ENCODE measurements around the gene WNT1. TPM values are rescaled to one million over a fixed set of nuclear protein-coding genes. Genes with fewer than 3 reads are reported as not detected.

The WNT1 gene
- total and polyA plus RNA-seq, 9 of the 15 experiments (the other 6 are each of a cell fraction or from before 2014, with no cell fraction given) = not detected

- DNase-seq (ENCODE audit: extremely low read depth in 1 of 4, low spot score in 3 of 4) = peak; percentile 78 to 87 (median 84)
- TSS peak; percentile 33 for BruUV-seq (replicated peaks)
- peaks cover 10% of the 10 kb centered on the region; the same call in 1 of the 2 replicates for H4K20me1 ChIP-seq (replicated peaks; ENCODE audit: control insufficient read depth, insufficient read depth, low read length)
- intact Hi-C loops (cut with micrococcal nuclease) = loop anchor here (1.0 to 2.0 kb wide), 2 partner anchors 58 to 83 kb away; no protein-coding TSS in a partner anchor
- H3K4me3 ChIP-seq = no peak overlapping the region
- no peak overlapping the region for H3K9ac ChIP-seq (ENCODE audit: insufficient read depth in 1 of 2, low read depth in 2 of 2, low read length in 2 of 2)
- no peak overlapping the region for H2AFZ ChIP-seq (ENCODE audit: low read depth, low read length)
- FAIRE-seq = peak; percentile 93
- CTCF ChIA-PET (ENCODE audit: low intra/inter-chr PET ratio) = interaction anchor here (0.5 to 3.3 kb wide), 3 partner anchors 35 to 82 kb away, joined by 3 to 29 read pairs (median 3); no protein-coding TSS in a partner anchor
- no peak overlapping the region for H3K27ac ChIP-seq (ENCODE audit: extremely low read depth, low read depth, low read length)
- POLR2A ChIA-PET = interaction anchor here (0.5 kb wide), 1 partner anchor 60 kb away, joined by 3 read pairs; no protein-coding TSS in a partner anchor
- H3K36me3 ChIP-seq (ENCODE audit: control insufficient read depth, insufficient read depth, low read length) = peaks cover 90% of the 10 kb centered on the region
- peaks cover 4% of the 10 kb centered on the region for H3K9me1 ChIP-seq (ENCODE audit: control insufficient read depth, insufficient read depth, low read length)
- H3K4me1 ChIP-seq (replicated peaks in 1 of 2; ENCODE audit: control insufficient read depth in 2 of 2, insufficient read depth in 2 of 2, low read length in 2 of 2) = no peaks in the 10 kb centered on the region; a peak in 1 of 5 replicates
- H3K4me2 ChIP-seq (ENCODE audit: insufficient read depth, low read length) = no peak overlapping the region
- H3K27me3 ChIP-seq (ENCODE audit: control insufficient read depth in 2 of 2, insufficient read depth in 2 of 2, low read length in 2 of 2) = no peaks in the 10 kb centered on the region
- ATAC-seq = peak; percentile 95
- in situ Hi-C loops (cut with MboI) = no loop called here
- H3K79me2 ChIP-seq (ENCODE audit: control insufficient read depth, insufficient read depth, low read length) = no peaks in the 10 kb centered on the region
- H3K9me3 ChIP-seq (replicated peaks; ENCODE audit: control insufficient read depth, insufficient read depth, low read depth, low read length) = no peaks in the 10 kb centered on the region
- no peak for TF ChIP-seq CBFA2T2 (conservative IDR thresholded peaks at IDR 0.05)
- no peak for TF ChIP-seq MCM2 (IDR thresholded peaks at IDR 0.05; ENCODE audit: low read depth)
- TF ChIP-seq, protein P1, sequence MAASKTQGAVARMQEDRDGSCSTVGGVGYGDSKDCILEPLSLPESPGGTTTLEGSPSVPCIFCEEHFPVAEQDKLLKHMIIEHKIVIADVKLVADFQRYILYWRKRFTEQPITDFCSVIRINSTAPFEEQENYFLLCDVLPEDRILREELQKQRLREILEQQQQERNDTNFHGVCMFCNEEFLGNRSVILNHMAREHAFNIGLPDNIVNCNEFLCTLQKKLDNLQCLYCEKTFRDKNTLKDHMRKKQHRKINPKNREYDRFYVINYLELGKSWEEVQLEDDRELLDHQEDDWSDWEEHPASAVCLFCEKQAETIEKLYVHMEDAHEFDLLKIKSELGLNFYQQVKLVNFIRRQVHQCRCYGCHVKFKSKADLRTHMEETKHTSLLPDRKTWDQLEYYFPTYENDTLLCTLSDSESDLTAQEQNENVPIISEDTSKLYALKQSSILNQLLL (CRISPR knock-in tag; IDR thresholded peaks at IDR 0.05; ENCODE audit: borderline replicate concordance) = no peak
- TF ChIP-seq, protein P2, sequence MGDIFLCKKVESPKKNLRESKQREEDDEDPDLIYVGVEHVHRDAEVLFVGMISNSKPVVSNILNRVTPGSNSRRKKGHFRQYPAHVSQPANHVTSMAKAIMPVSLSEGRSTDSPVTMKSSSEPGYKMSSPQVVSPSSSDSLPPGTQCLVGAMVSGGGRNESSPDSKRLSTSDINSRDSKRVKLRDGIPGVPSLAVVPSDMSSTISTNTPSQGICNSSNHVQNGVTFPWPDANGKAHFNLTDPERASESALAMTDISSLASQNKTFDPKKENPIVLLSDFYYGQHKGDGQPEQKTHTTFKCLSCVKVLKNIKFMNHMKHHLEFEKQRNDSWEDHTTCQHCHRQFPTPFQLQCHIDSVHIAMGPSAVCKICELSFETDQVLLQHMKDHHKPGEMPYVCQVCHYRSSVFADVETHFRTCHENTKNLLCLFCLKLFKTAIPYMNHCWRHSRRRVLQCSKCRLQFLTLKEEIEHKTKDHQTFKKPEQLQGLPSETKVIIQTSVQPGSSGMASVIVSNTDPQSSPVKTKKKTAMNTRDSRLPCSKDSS (IDR thresholded peaks at IDR 0.05; ENCODE audit: low read depth, partially characterized antibody) = no peak
- TF ChIP-seq YBX1 (IDR thresholded peaks at IDR 0.05) = no peak
- TF ChIP-seq CBX5 (IDR thresholded peaks at IDR 0.05; ENCODE audit: borderline replicate concordance, low read depth) = no peak
- TF ChIP-seq, protein P3, sequence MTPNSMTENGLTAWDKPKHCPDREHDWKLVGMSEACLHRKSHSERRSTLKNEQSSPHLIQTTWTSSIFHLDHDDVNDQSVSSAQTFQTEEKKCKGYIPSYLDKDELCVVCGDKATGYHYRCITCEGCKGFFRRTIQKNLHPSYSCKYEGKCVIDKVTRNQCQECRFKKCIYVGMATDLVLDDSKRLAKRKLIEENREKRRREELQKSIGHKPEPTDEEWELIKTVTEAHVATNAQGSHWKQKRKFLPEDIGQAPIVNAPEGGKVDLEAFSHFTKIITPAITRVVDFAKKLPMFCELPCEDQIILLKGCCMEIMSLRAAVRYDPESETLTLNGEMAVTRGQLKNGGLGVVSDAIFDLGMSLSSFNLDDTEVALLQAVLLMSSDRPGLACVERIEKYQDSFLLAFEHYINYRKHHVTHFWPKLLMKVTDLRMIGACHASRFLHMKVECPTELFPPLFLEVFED (CRISPR knock-in tag; conservative IDR thresholded peaks at IDR 0.05) = no peak
- peak; percentile 96 for TF ChIP-seq ZNF764 (CRISPR knock-in tag; IDR thresholded peaks at IDR 0.05; ENCODE audit: low read depth)
- TF ChIP-seq CBX3 (IDR thresholded peaks at IDR 0.05; ENCODE audit: borderline replicate concordance in 1 of 2, low read length in 2 of 2) = no peak
- peak; percentile 23; the same call in 1 of the 2 replicates for TF ChIP-seq KLF16 (IDR thresholded peaks at IDR 0.05)
- no peak for TF ChIP-seq ZC3H4 (CRISPR knock-in tag; IDR thresholded peaks at IDR 0.05; ENCODE audit: borderline replicate concordance)
- TF ChIP-seq, protein P4, sequence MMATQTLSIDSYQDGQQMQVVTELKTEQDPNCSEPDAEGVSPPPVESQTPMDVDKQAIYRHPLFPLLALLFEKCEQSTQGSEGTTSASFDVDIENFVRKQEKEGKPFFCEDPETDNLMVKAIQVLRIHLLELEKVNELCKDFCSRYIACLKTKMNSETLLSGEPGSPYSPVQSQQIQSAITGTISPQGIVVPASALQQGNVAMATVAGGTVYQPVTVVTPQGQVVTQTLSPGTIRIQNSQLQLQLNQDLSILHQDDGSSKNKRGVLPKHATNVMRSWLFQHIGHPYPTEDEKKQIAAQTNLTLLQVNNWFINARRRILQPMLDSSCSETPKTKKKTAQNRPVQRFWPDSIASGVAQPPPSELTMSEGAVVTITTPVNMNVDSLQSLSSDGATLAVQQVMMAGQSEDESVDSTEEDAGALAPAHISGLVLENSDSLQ (IDR thresholded peaks at IDR 0.05) = no peak
- TF ChIP-seq SMC3 (conservative IDR thresholded peaks at IDR 0.05; ENCODE audit: insufficient read depth, low read depth, low read length) = peak; percentile 53
- TF ChIP-seq, protein P5, sequence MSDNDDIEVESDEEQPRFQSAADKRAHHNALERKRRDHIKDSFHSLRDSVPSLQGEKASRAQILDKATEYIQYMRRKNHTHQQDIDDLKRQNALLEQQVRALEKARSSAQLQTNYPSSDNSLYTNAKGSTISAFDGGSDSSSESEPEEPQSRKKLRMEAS (CRISPR knock-in tag; IDR thresholded peaks at IDR 0.05) = no peak
- no peak for TF ChIP-seq ZNF583 (CRISPR knock-in tag; IDR thresholded peaks at IDR 0.05)
- no peak for TF ChIP-seq ZNF253 (CRISPR knock-in tag; conservative IDR thresholded peaks at IDR 0.05)
- TF ChIP-seq HDAC1 (IDR thresholded peaks at IDR 0.05) = no peak
- no peak for TF ChIP-seq STAT5B (CRISPR knock-in tag; IDR thresholded peaks at IDR 0.05)
Measured at GRCh38 chr12:48936379-48936979, 41.6 kb upstream of the WNT1 start.

All from K562 (cell line).